ENCODE results near the gene EEFSEC.

The EEFSEC gene

GRCh38 chr3:128218548-128219257, 65.4 kb downstream of the EEFSEC start:
- peak overlapping the region; percentile 4 for H3K27ac ChIP-seq
- TF ChIP-seq CTCF (conservative IDR thresholded peaks at IDR 0.05) (no peak), ZFX (IDR thresholded peaks at IDR 0.05) (no peak)

- no peak for TF ChIP-seq ZFX (IDR thresholded peaks at IDR 0.05)
- TF ChIP-seq CTCF (conservative IDR thresholded peaks at IDR 0.05): no peak
- H3K27ac ChIP-seq: no peak overlapping the region
Observed at GRCh38 chr3:128221328-128221727, 68.0 kb downstream of the EEFSEC start.

GRCh38 chr3:128222796-128223385, 69.6 kb downstream of the EEFSEC start:
- no peak overlapping the region for H3K27ac ChIP-seq
- no peak for TF ChIP-seq ZFX (IDR thresholded peaks at IDR 0.05)
- no peak for TF ChIP-seq CTCF (conservative IDR thresholded peaks at IDR 0.05)

- no peak overlapping the region for H3K27ac ChIP-seq
- TF ChIP-seq CTCF (conservative IDR thresholded peaks at IDR 0.05) (no peak), ZFX (IDR thresholded peaks at IDR 0.05) (no peak)
Observed at GRCh38 chr3:128226186-128226725, 73.0 kb downstream of the EEFSEC start.

- no peak for TF ChIP-seq ZFX (IDR thresholded peaks at IDR 0.05)
- peak; percentile 88 for TF ChIP-seq CTCF (conservative IDR thresholded peaks at IDR 0.05)
- H3K27ac ChIP-seq: 0 out of 2 replicates have a peak overlapping the region, but pooled peaks have one; percentile 4
Observed at GRCh38 chr3:128226795-128227395, 73.6 kb downstream of the EEFSEC start.

GRCh38 chr3:128227507-128227906, 74.2 kb downstream of the EEFSEC start:
- TF ChIP-seq CTCF (conservative IDR thresholded peaks at IDR 0.05) (no peak), ZFX (IDR thresholded peaks at IDR 0.05) (no peak)
- 0 out of 2 replicates have a peak overlapping the region, but pooled peaks have one; percentile 4 for H3K27ac ChIP-seq
